ENCODE results near the gene GYPE. TPM values are rescaled to one million over a fixed set of nuclear protein-coding genes. Genes with fewer than 3 reads are reported as not detected.
"Not testable (repeated sequence)": the region's sequence is repeated elsewhere in the genome, so short reads cannot be mapped to it uniquely, and the experiment has no call there.

Gene GYPE
- total RNA-seq, 1 experiment from 2014 or later, result not detected

GRCh38 chr4:143939528-143939927 is 34.2 kb upstream of the GYPE start:
- Histone ChIP-seq H3K4me1 (no peaks in the 10 kb centered on the region), H3K9me3 (no peaks in the 10 kb centered on the region), H3K36me3 (ENCODE audit: control insufficient read depth, insufficient read depth, low read length) (no peaks in the 10 kb centered on the region), H3K4me3 (ENCODE audit: low read depth, low read length) (no peak overlapping the region), H3K27me3 (replicated peaks; ENCODE audit: control insufficient read depth, insufficient read depth, low read length) (no peaks in the 10 kb centered on the region)
- no peaks in the 10 kb centered on the region for H3K4me1 Mint-ChIP-seq (ENCODE audit: low read depth, unreplicated experiment)
- no peaks in the 10 kb centered on the region for H3K9me3 Mint-ChIP-seq (ENCODE audit: unreplicated experiment)
- TF ChIP-seq CTCF (IDR thresholded peaks at IDR 0.05; ENCODE audit: insufficient read depth in 1 of 2, low read depth in 1 of 2, low read length in 1 of 2, severe bottlenecking in 1 of 2, unreplicated experiment in 1 of 2), result no peak
- DNase-seq, result no peak
- peaks cover 3% of the 10 kb centered on the region for H3K27me3 Mint-ChIP-seq (ENCODE audit: insufficient read depth, unreplicated experiment)
- no peak overlapping the region for H3K4me3 Mint-ChIP-seq (ENCODE audit: unreplicated experiment)
- ChIA-PET CTCF (no interaction called here), POLR2A (no interaction called here)
- intact Hi-C loops (cut with micrococcal nuclease; ENCODE audit: unreplicated experiment), result no loop called here
- no peaks in the 10 kb centered on the region for H3K36me3 Mint-ChIP-seq (ENCODE audit: insufficient read depth, unreplicated experiment)
- no peak overlapping the region for H3K27ac Mint-ChIP-seq (ENCODE audit: unreplicated experiment)
- BruUV-seq (replicated peaks), result no TSS peak

GRCh38 chr4:143938890-143939289 is 33.5 kb upstream of the GYPE start:
- CTCF ChIA-PET; BruUV-seq (replicated peaks); H3K9me3 Mint-ChIP-seq (ENCODE audit: unreplicated experiment); H3K9me3 ChIP-seq; DNase-seq; H3K36me3 Mint-ChIP-seq (ENCODE audit: insufficient read depth, unreplicated experiment); H3K27ac Mint-ChIP-seq (ENCODE audit: unreplicated experiment); H3K4me1 ChIP-seq; H3K4me3 Mint-ChIP-seq (ENCODE audit: unreplicated experiment); H3K27me3 Mint-ChIP-seq (ENCODE audit: insufficient read depth, unreplicated experiment); intact Hi-C loops (cut with micrococcal nuclease; ENCODE audit: unreplicated experiment); POLR2A ChIA-PET; H3K4me3 ChIP-seq (ENCODE audit: low read depth, low read length); H3K4me1 Mint-ChIP-seq (ENCODE audit: low read depth, unreplicated experiment); H3K36me3 ChIP-seq (ENCODE audit: control insufficient read depth, insufficient read depth, low read length); H3K27me3 ChIP-seq (replicated peaks; ENCODE audit: control insufficient read depth, insufficient read depth, low read length): not testable (repeated sequence)

- H3K36me3 Mint-ChIP-seq (ENCODE audit: insufficient read depth, unreplicated experiment), result no peaks in the 10 kb centered on the region
- H3K27ac Mint-ChIP-seq (ENCODE audit: unreplicated experiment), result no peak overlapping the region
- ChIA-PET CTCF (no interaction called here), POLR2A (interaction anchor here (0.7 kb wide), 1 partner anchor 1082 kb away, joined by 8 read pairs; no protein-coding TSS in a partner anchor)
- no TSS peak for BruUV-seq (replicated peaks)
- no peaks in the 10 kb centered on the region for H3K27me3 ChIP-seq (replicated peaks; ENCODE audit: control insufficient read depth, insufficient read depth, low read length)
- H3K9me3 ChIP-seq, result no peaks in the 10 kb centered on the region
- peaks cover 8% of the 10 kb centered on the region for H3K27me3 Mint-ChIP-seq (ENCODE audit: insufficient read depth, unreplicated experiment)
- H3K4me3 Mint-ChIP-seq (ENCODE audit: unreplicated experiment), result no peak overlapping the region
- H3K4me1 ChIP-seq, result no peaks in the 10 kb centered on the region
- H3K36me3 ChIP-seq (ENCODE audit: control insufficient read depth, insufficient read depth, low read length), result no peaks in the 10 kb centered on the region
- intact Hi-C loops (cut with micrococcal nuclease; ENCODE audit: unreplicated experiment), result no loop called here
- H3K9me3 Mint-ChIP-seq (ENCODE audit: unreplicated experiment), result no peaks in the 10 kb centered on the region
- no peak for DNase-seq
- H3K4me1 Mint-ChIP-seq (ENCODE audit: low read depth, unreplicated experiment), result no peaks in the 10 kb centered on the region
- TF ChIP-seq CTCF (IDR thresholded peaks at IDR 0.05; ENCODE audit: insufficient read depth in 1 of 2, low read depth in 1 of 2, low read length in 1 of 2, severe bottlenecking in 1 of 2, unreplicated experiment in 1 of 2), result no peak
- H3K4me3 ChIP-seq (ENCODE audit: low read depth, low read length), result no peak overlapping the region
These were observed 15.8 kb upstream of the GYPE start for GRCh38 chr4:143921181-143921580.

GRCh38 chr4:143916485-143916884 is 11.1 kb upstream of the GYPE start:
- H3K27me3 Mint-ChIP-seq (ENCODE audit: insufficient read depth, unreplicated experiment); H3K9me3 Mint-ChIP-seq (ENCODE audit: unreplicated experiment); H3K36me3 ChIP-seq (ENCODE audit: control insufficient read depth, insufficient read depth, low read length); H3K4me1 ChIP-seq; H3K27me3 ChIP-seq (replicated peaks; ENCODE audit: control insufficient read depth, insufficient read depth, low read length); H3K4me1 Mint-ChIP-seq (ENCODE audit: low read depth, unreplicated experiment); H3K4me3 Mint-ChIP-seq (ENCODE audit: unreplicated experiment); H3K36me3 Mint-ChIP-seq (ENCODE audit: insufficient read depth, unreplicated experiment); BruUV-seq (replicated peaks); intact Hi-C loops (cut with micrococcal nuclease; ENCODE audit: unreplicated experiment); H3K27ac Mint-ChIP-seq (ENCODE audit: unreplicated experiment); CTCF ChIA-PET; H3K9me3 ChIP-seq; DNase-seq; H3K4me3 ChIP-seq (ENCODE audit: low read depth, low read length); POLR2A ChIA-PET: not testable (repeated sequence)

GRCh38 chr4:143912478-143912877 is 7.1 kb upstream of the GYPE start:
- H3K4me1 Mint-ChIP-seq (ENCODE audit: low read depth, unreplicated experiment); H3K27me3 ChIP-seq (replicated peaks; ENCODE audit: control insufficient read depth, insufficient read depth, low read length); H3K4me3 Mint-ChIP-seq (ENCODE audit: unreplicated experiment); H3K4me3 ChIP-seq (ENCODE audit: low read depth, low read length); H3K27ac Mint-ChIP-seq (ENCODE audit: unreplicated experiment); H3K36me3 Mint-ChIP-seq (ENCODE audit: insufficient read depth, unreplicated experiment); DNase-seq; CTCF ChIA-PET; H3K9me3 ChIP-seq; H3K36me3 ChIP-seq (ENCODE audit: control insufficient read depth, insufficient read depth, low read length); intact Hi-C loops (cut with micrococcal nuclease; ENCODE audit: unreplicated experiment); BruUV-seq (replicated peaks); H3K4me1 ChIP-seq; POLR2A ChIA-PET; H3K27me3 Mint-ChIP-seq (ENCODE audit: insufficient read depth, unreplicated experiment); H3K9me3 Mint-ChIP-seq (ENCODE audit: unreplicated experiment): not testable (repeated sequence)

Data from Caco-2 (cell line).